Keratinocyte (primary cell): Measurements from ENCODE around the gene ANTKMT.

Experiments
- CTCF ChIP-seq, 3 experiments: IDR thresholded peaks in 1 of 3; conservative IDR thresholded peaks in 1 of 3; optimal IDR thresholded peaks in 1 of 3; 2 replicates in 2 of 3; 3 replicates in 1 of 3; pipeline versions ENCODE3 to v1.5.1; 2011; ENCODE audit warnings: low read length in 3 of 3, mild to moderate bottlenecking in 3 of 3, moderate library complexity in 2 of 3, control low read depth in 1 of 3, inconsistent platforms in 1 of 3; ENCODE audit not compliant: insufficient read depth in 2 of 3; ENCODE audit errors: extremely low read depth in 1 of 3
- EZH2 ChIP-seq: IDR thresholded peaks from one replicate; pipeline ENCODE4 v1.6.1; 2012; ENCODE audit warnings: inconsistent platforms, mild to moderate bottlenecking, low read length, moderate library complexity

- no peak for TF ChIP-seq CTCF (optimal IDR thresholded peaks at IDR 0.05 in 1 of 3, IDR thresholded peaks at IDR 0.05 in 1 of 3, conservative IDR thresholded peaks at IDR 0.05 in 1 of 3; ENCODE audit: extremely low read depth in 1 of 3, insufficient read depth in 2 of 3, low read length in 3 of 3)
- no peak for TF ChIP-seq EZH2
Measured at GRCh38 chr16:736936-737481, 16.1 kb downstream of the ANTKMT start.
